H1 (cell line): ENCODE data around the gene CBLC. TPM values are rescaled to one million over a fixed set of nuclear protein-coding genes. Genes with fewer than 3 reads are reported as not detected.

Experiments used
- CTCF ChIA-PET: fragments of 300-600 bp; sonication (Branson Sonifier 250); formaldehyde crosslinking; loops from one replicate; lab custom pipeline; 2021; ENCODE audit not compliant: partially characterized antibody; lab: Charles Lee
- POLR2A ChIA-PET: fragments of 300-600 bp; sonication (Branson Sonifier 250); formaldehyde crosslinking; loops from one replicate; lab custom pipeline; 2021; ENCODE audit warnings: inconsistent platforms; ENCODE audit not compliant: partially characterized antibody; lab: Charles Lee
- DNase-seq, 2 experiments: peaks; one replicate each; pipeline versions ENCODE4 v3.0.0 to v3.0.0-alpha.2; 2010 to 2022; ENCODE audit warnings: low spot score in 2 of 2, low read depth in 1 of 2, mixed read lengths in 1 of 2
- FAIRE-seq: peaks from 2 replicates; lab custom pipeline; 2011; peaks lifted over from hg19 to GRCh38; lab: Jason Lieb, UNC
- H2AFZ ChIP-seq: 2 replicates; pipeline ENCODE4 v1.8.1; 2012; ENCODE audit warnings: low read length, inconsistent platforms
- H2AK5ac ChIP-seq: 2 replicates; pipeline ENCODE4 v1.6.1; 2013; ENCODE audit warnings: low read depth, low read length
- H2BK120ac ChIP-seq: replicated peaks from 2 replicates; pipeline ENCODE3; 2013; ENCODE audit warnings: low read depth, low read length, inconsistent platforms
- H2BK12ac ChIP-seq: 2 replicates; pipeline ENCODE4 v1.6.1; 2013; ENCODE audit warnings: low read depth, low read length
- H2BK15ac ChIP-seq: 2 replicates; pipeline ENCODE4 v1.6.1; 2013; ENCODE audit warnings: low read length
- H2BK20ac ChIP-seq: 2 replicates; pipeline ENCODE4 v1.6.1; 2013; ENCODE audit warnings: low read length
- H2BK5ac ChIP-seq: 2 replicates; pipeline ENCODE4 v1.6.1; 2013; ENCODE audit warnings: low read depth, low read length
- H3K14ac ChIP-seq: 2 replicates; pipeline ENCODE4 v1.6.1; 2013; ENCODE audit warnings: inconsistent platforms; ENCODE audit not compliant: insufficient read length
- H3K18ac ChIP-seq: 2 replicates; pipeline ENCODE4 v1.6.1; 2013; ENCODE audit warnings: low read length; ENCODE audit errors: extremely low read depth
- H3K23ac ChIP-seq: 2 replicates; pipeline ENCODE4 v1.6.1; 2013; ENCODE audit warnings: inconsistent platforms; ENCODE audit not compliant: insufficient read length
- H3K23me2 ChIP-seq: 2 replicates; pipeline ENCODE4 v1.6.1; 2013; ENCODE audit warnings: low read depth, low read length
- H3K27ac ChIP-seq: 2 replicates; pipeline ENCODE4 v1.6.1; 2011; ENCODE audit warnings: low read depth, low read length, inconsistent platforms
- H3K27me3 ChIP-seq, 4 experiments: replicated peaks in 1 of 4; 1 replicate in 1 of 4; 2 replicates in 3 of 4; pipeline versions ENCODE4 v1.6.1 to v1.8.1; 2011 to 2013; ENCODE audit warnings: low read length in 3 of 4, mild to moderate bottlenecking in 3 of 4, inconsistent platforms in 2 of 4, mixed read lengths in 2 of 4, moderate library complexity in 1 of 4; ENCODE audit not compliant: control insufficient read depth in 3 of 4, insufficient read depth in 3 of 4; ENCODE audit errors: extremely low read depth in 1 of 4
- H3K36me3 ChIP-seq, 4 experiments: 2 replicates each; pipeline versions ENCODE4 v1.6.1 to v1.8.1; 2011 to 2013; ENCODE audit warnings: mild to moderate bottlenecking in 4 of 4, low read length in 3 of 4, moderate library complexity in 2 of 4, control low read depth in 1 of 4, inconsistent platforms in 1 of 4; ENCODE audit not compliant: insufficient read depth in 4 of 4, control insufficient read depth in 2 of 4
- H3K4ac ChIP-seq: replicated peaks from 2 replicates; pipeline ENCODE3; 2013; ENCODE audit warnings: low read length, low read depth, mixed read lengths, inconsistent platforms; ENCODE audit not compliant: insufficient read length
- H3K4me1 ChIP-seq, 4 experiments: replicated peaks in 1 of 4; 1 replicate in 1 of 4; 2 replicates in 3 of 4; pipeline versions ENCODE4 v1.6.1 to v1.8.1; 2011 to 2013; ENCODE audit warnings: low read length in 3 of 4, inconsistent platforms in 2 of 4, mixed read lengths in 1 of 4; ENCODE audit not compliant: insufficient read depth in 4 of 4, control insufficient read depth in 3 of 4
- H3K4me2 ChIP-seq, 2 experiments: 2 replicates each; pipeline versions ENCODE4 v1.6.1 to v1.8.1; 2011 to 2013; ENCODE audit warnings: low read depth in 2 of 2, low read length in 2 of 2, control low read depth in 1 of 2, inconsistent platforms in 1 of 2, mild to moderate bottlenecking in 1 of 2; ENCODE audit not compliant: insufficient read depth in 1 of 2
- H3K4me3 ChIP-seq, 4 experiments: fragments of 200-600, 300-600 bp in 1 of 4; sonication (generic), shearing (Covaris generic), sonication (Bioruptor Twin) in 1 of 4; 2 replicates each; pipeline versions ENCODE4 v1.5.1 to v1.8.1; 2011 to 2016; ENCODE audit warnings: low read length in 4 of 4, low read depth in 3 of 4, control low read depth in 2 of 4, inconsistent platforms in 2 of 4, mild to moderate bottlenecking in 2 of 4, mixed read lengths in 1 of 4, moderate library complexity in 1 of 4; ENCODE audit not compliant: insufficient read depth in 2 of 4; ENCODE audit errors: extremely low read depth in 1 of 4
- H3K56ac ChIP-seq: replicated peaks from 2 replicates; pipeline ENCODE3; 2013; ENCODE audit warnings: low read depth, mild to moderate bottlenecking, mixed read lengths, low read length, inconsistent platforms; ENCODE audit not compliant: insufficient read length
- H3K79me1 ChIP-seq: 2 replicates; pipeline ENCODE4 v1.6.1; 2013; ENCODE audit warnings: low read depth, low read length, control low read depth
- H3K79me2 ChIP-seq, 2 experiments: 2 replicates each; pipeline versions ENCODE4 v1.6.1 to v1.8.1; 2012 to 2013; ENCODE audit warnings: low read length in 2 of 2, mild to moderate bottlenecking in 2 of 2, inconsistent platforms in 1 of 2; ENCODE audit not compliant: insufficient read depth in 2 of 2, control insufficient read depth in 1 of 2
- H3K9ac ChIP-seq, 4 experiments: replicated peaks in 1 of 4; 1 replicate in 1 of 4; 2 replicates in 3 of 4; pipeline versions ENCODE4 v1.6.1 to v1.8.1; 2011 to 2013; ENCODE audit warnings: low read depth in 3 of 4, low read length in 3 of 4, control low read depth in 2 of 4, mild to moderate bottlenecking in 2 of 4, moderate library complexity in 2 of 4, inconsistent platforms in 1 of 4; ENCODE audit errors: extremely low read depth in 1 of 4
- H3K9me3 ChIP-seq, 2 experiments: 2 replicates each; pipeline versions ENCODE4 v1.6.1 to v1.8.1; 2012 to 2013; ENCODE audit warnings: mild to moderate bottlenecking in 2 of 2, moderate library complexity in 2 of 2, control low read depth in 1 of 2, inconsistent platforms in 1 of 2, low read depth in 1 of 2, low read length in 1 of 2, mixed read lengths in 1 of 2; ENCODE audit not compliant: insufficient read depth in 2 of 2
- H4K20me1 ChIP-seq, 2 experiments: replicated peaks in 1 of 2; 2 replicates each; pipeline versions ENCODE3 to v1.8.1; 2011 to 2013; ENCODE audit warnings: inconsistent platforms in 2 of 2, low read length in 2 of 2, mild to moderate bottlenecking in 1 of 2; ENCODE audit not compliant: insufficient read depth in 2 of 2, control insufficient read depth in 1 of 2
- H4K5ac ChIP-seq: 2 replicates; pipeline ENCODE4 v1.6.1; 2013; ENCODE audit warnings: low read length, low read depth, mixed read lengths, inconsistent platforms; ENCODE audit not compliant: insufficient read length
- H4K8ac ChIP-seq: 2 replicates; pipeline ENCODE4 v1.8.0; 2013; ENCODE audit warnings: mild to moderate bottlenecking, moderate library complexity, low read length, inconsistent platforms; ENCODE audit not compliant: insufficient read depth; ENCODE audit errors: extremely low read depth
- H4K91ac ChIP-seq: replicated peaks from 2 replicates; pipeline ENCODE3; 2013; ENCODE audit warnings: low read length, mixed read lengths, inconsistent platforms; ENCODE audit not compliant: insufficient read length
- BRCA1 ChIP-seq: IDR thresholded peaks from 2 replicates; pipeline ENCODE4 v1.6.1; 2012; ENCODE audit warnings: low read depth, low read length, improper control_type of control experiment
- CBX8 ChIP-seq: fragments of 300-800, 300-1000 bp; sonication (generic); IDR thresholded peaks from 2 replicates; pipeline ENCODE4 v1.7.1; 2016; ENCODE audit warnings: low read depth, low read length, borderline replicate concordance
- CHD2 ChIP-seq: IDR thresholded peaks from 2 replicates; pipeline ENCODE4 v1.6.1; 2012; ENCODE audit warnings: low read length, improper control_type of control experiment
- CTBP2 ChIP-seq: IDR thresholded peaks from 2 replicates; pipeline ENCODE4 v1.7.0; 2011; ENCODE audit warnings: borderline replicate concordance, mild to moderate bottlenecking, moderate library complexity, mixed read lengths, low read length; ENCODE audit not compliant: insufficient read depth, insufficient read length
- FOSL1 ChIP-seq: IDR thresholded peaks from 2 replicates; pipeline ENCODE4 v1.6.1; 2011; ENCODE audit warnings: mild to moderate bottlenecking, low read depth, low read length, moderate library complexity; ENCODE audit not compliant: insufficient read depth
- NANOG ChIP-seq: IDR thresholded peaks from 2 replicates; pipeline ENCODE4 v1.6.1; 2011; ENCODE audit warnings: low read length, low read depth, mild to moderate bottlenecking, inconsistent platforms; ENCODE audit not compliant: insufficient read depth, poor library complexity, severe bottlenecking
- RBBP5 ChIP-seq: IDR thresholded peaks from 2 replicates; pipeline ENCODE4 v1.7.1; 2012; ENCODE audit warnings: low read depth, mild to moderate bottlenecking, inconsistent platforms, low read length, moderate library complexity, borderline replicate concordance
- SIRT6 ChIP-seq: IDR thresholded peaks from one replicate; pipeline ENCODE4 v1.7.1; 2012; ENCODE audit warnings: low read length, inconsistent platforms
- SUZ12 ChIP-seq: fragments of 200-600 bp; sonication (generic); IDR thresholded peaks from 2 replicates; pipeline ENCODE4 v1.6.1; 2012; ENCODE audit warnings: mild to moderate bottlenecking, inconsistent platforms, low read length, moderate library complexity, mixed read lengths
- TAF7 ChIP-seq: optimal IDR thresholded peaks from 2 replicates; pipeline ENCODE3; 2011; ENCODE audit warnings: low read depth, mild to moderate bottlenecking, inconsistent platforms, low read length, moderate library complexity, borderline replicate concordance
- WGBS, 2 experiments: shearing (Covaris generic) in 1 of 2; methylation state at CpG; one replicate each; pipeline versions ENCODE4 v1.1.6 to v1.1.7; 2013 to 2015; ENCODE audit warnings: low lambda C conversion rate in 2 of 2, mixed read lengths in 2 of 2, inconsistent platforms in 1 of 2, low coverage in 1 of 2, missing lambda C conversion rate in 1 of 2; ENCODE audit not compliant: insufficient replicate concordance in 2 of 2, insufficient coverage in 1 of 2, insufficient read length in 1 of 2; ENCODE audit errors: extremely low coverage in 1 of 2, missing lambda C conversion rate in 1 of 2; 5-methylcytosine and 5-hydroxymethylcytosine counted together
- polyA plus RNA-seq, 7 experiments: library from polyadenylated mRNA; depleted of rRNA in 3 of 7; stranded (reverse) in 5 of 7; unstranded in 2 of 7; fragments of >200 nt in 5 of 7; fragments of 200-250 nt in 2 of 7; gene quantifications; 1 replicate in 5 of 7; 2 replicates in 1 of 7; 4 replicates in 1 of 7; pipeline versions ENCODE4 v1.2.1 to v1.2.3, GENCODE V29; 2011 to 2013; ENCODE audit warnings: missing spikeins in 2 of 7, mixed read lengths in 2 of 7
- total RNA-seq: library from RNA; stranded (reverse); fragmentation: NEBNext Ultra II Directional; extraction: Animal tissue kit (Norgen Biotek cat#: 25700); gene quantifications from 2 replicates; pipeline ENCODE4 v1.2.1, GENCODE V29; 2021
- TF ChIP-seq, protein P1 (sequence below): IDR thresholded peaks from 2 replicates; pipeline ENCODE4 v1.6.1; 2011; ENCODE audit warnings: low read depth, mild to moderate bottlenecking, low read length; ENCODE audit not compliant: insufficient read depth

CBLC gene
- total and polyA plus RNA-seq, 2 of the 8 experiments (the other 6 are each of a cell fraction or from before 2014, with no cell fraction given) = 17.4 to 35.7 TPM

DNA sequence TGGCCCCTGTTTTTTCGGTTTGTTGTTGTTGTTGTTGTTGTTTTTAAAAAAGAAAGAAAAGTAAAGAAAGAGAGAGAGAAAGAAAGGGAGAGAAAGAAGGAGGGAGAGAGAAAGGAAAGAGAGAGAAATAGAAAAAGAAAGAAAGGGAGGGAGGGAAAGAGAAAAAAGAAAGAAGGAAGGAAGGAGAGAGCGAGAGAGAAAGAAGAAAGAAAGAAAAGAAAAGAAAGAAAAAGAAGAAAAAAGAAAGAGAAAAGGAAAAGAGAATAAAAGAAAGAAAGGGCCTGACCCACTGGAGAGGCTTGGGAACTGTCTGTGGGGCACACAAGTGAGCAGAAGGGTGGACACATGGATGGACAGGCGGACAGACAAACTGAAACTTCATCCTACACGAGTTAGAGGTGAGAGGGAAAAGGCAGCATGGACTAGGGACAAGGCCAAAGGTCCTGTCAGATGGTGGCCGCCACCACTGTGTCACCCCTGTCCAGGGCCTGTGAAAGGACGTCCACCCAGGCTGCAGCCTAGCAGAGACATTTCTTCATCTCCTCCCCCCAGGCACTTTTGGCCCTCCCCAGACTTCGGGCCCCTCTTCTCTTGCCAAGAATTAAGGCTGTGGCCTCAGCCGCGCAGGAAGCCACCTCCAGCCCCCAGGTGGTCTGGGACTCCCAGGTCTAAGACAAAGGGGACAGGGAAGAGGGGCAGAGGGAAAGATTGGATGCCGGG, 22.1 kb downstream of the CBLC start:
- POLR2A ChIA-PET = interaction anchor here (0.8 to 2.3 kb wide), 3 partner anchors 9 to 17 kb away, joined by 3 to 8 read pairs (median 3); partner anchors contain the start of gene BCAM
- FAIRE-seq = no peak
- TF ChIP-seq SUZ12 (no peak), RBBP5 (no peak), BRCA1 (no peak), FOSL1 (no peak), CTBP2 (no peak), CBX8 (no peak), CHD2 (no peak), TAF7 (no peak), NANOG (no peak), SIRT6 (no peak)
- TF ChIP-seq, protein P1, sequence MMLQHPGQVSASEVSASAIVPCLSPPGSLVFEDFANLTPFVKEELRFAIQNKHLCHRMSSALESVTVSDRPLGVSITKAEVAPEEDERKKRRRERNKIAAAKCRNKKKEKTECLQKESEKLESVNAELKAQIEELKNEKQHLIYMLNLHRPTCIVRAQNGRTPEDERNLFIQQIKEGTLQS = no peak

More for the DNA sequence above, 22.1 kb downstream of the CBLC start:
- no peak overlapping the region for H2BK120ac ChIP-seq
- H3K18ac ChIP-seq = no peak overlapping the region
- H3K9me3 ChIP-seq = no peaks in the 10 kb centered on the region
- no peak overlapping the region for H3K9ac ChIP-seq
- H3K36me3 ChIP-seq = peaks cover 0 to 10% (median 2%) of the 10 kb centered on the region in 4 experiments; a peak in 3 of 8 replicates
- no peak overlapping the region for H4K8ac ChIP-seq
- H2AK5ac ChIP-seq = peak overlapping the region; percentile 78; the same call in 1 of the 2 replicates
- peaks cover 0 to 15% (median 14%) of the 10 kb centered on the region in 4 experiments; a peak in 6 of 7 replicates for H3K27me3 ChIP-seq
- H3K79me2 ChIP-seq = no peaks in the 10 kb centered on the region
- DNase-seq = no peak
- no peak overlapping the region for H3K56ac ChIP-seq
- peak overlapping the region; percentile 69; the same call in 1 of the 2 replicates for H2BK5ac ChIP-seq
- H3K23me2 ChIP-seq = 0 out of 2 replicates have a peak, but pooled peaks cover 1% of the 10 kb centered on the region
- 73% methylated on average over 10 of the region's 10 CpGs; no CpG with 5 or more reads in 1 of the 2 experiments for WGBS, 2 experiments
- H4K91ac ChIP-seq = no peak overlapping the region
- H3K4me3 ChIP-seq = no peak overlapping the region
- CTCF ChIA-PET = interaction anchor here (1.0 to 9.2 kb wide), 6 partner anchors 8 to 75 kb away, joined by 3 to 80 read pairs (median 6); partner anchors contain the start of gene NECTIN2
- H3K79me1 ChIP-seq = no peaks in the 10 kb centered on the region
- H4K5ac ChIP-seq = no peak overlapping the region
- no peak overlapping the region for H3K14ac ChIP-seq
- peaks cover 5 to 10% (median 6%) of the 10 kb centered on the region in 4 experiments; a peak in 6 of 7 replicates for H3K4me1 ChIP-seq
- H2BK12ac ChIP-seq = peak overlapping the region; percentile 60; the same call in 1 of the 2 replicates
- H3K23ac ChIP-seq = no peak overlapping the region
- H3K4ac ChIP-seq = no peak overlapping the region
- H2AFZ ChIP-seq = no peak overlapping the region
- H3K4me2 ChIP-seq = no peak overlapping the region; a peak in 1 of 4 replicates
- no peak overlapping the region for H2BK15ac ChIP-seq
- peaks cover 0 to 2% of the 10 kb centered on the region in 2 experiments for H4K20me1 ChIP-seq
- H2BK20ac ChIP-seq = no peak overlapping the region
- no peak overlapping the region; the same call in 1 of the 2 replicates for H3K27ac ChIP-seq
